ENCODE data around the gene CDH2. TPM values are rescaled to one million over a fixed set of nuclear protein-coding genes. Genes with fewer than 3 reads are reported as not detected.

CDH2 gene
- total RNA-seq, 1 experiment from 2014 or later = 106 TPM

DNA sequence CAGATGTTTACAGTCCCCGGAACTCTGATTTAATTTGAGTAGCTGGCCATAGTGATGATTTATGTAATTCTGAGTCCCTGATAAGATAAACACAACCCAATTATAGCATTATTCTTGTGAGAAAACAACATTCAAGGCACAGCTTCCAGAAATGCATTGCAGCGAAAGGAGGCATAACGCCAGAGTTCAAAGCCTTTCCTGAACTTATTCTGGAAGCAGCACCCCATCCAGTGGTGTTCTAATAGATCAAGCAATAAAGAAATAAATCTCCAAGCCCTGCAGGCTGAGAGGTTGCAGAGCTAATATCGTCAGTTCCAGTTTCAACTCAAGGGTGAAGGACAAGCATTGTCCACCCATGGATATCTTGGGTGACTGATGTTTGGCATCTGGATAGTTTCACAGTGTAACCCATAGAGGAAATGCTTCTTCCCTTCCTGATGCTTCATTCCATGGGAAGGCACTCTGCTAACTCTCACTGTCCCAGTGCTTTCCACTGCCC lies 18.8 kb downstream of the CDH2 start:
- no peak for DNase-seq
- Histone ChIP-seq H3K27me3 (ENCODE audit: control insufficient read depth, insufficient read depth, low read length) (no peaks in the 10 kb centered on the region), H3K4me3 (ENCODE audit: insufficient read depth, low read depth, low read length) (no peak overlapping the region), H3K36me3 (replicated peaks; ENCODE audit: control insufficient read depth, insufficient read depth, low read length) (no peaks in the 10 kb centered on the region)

DNA sequence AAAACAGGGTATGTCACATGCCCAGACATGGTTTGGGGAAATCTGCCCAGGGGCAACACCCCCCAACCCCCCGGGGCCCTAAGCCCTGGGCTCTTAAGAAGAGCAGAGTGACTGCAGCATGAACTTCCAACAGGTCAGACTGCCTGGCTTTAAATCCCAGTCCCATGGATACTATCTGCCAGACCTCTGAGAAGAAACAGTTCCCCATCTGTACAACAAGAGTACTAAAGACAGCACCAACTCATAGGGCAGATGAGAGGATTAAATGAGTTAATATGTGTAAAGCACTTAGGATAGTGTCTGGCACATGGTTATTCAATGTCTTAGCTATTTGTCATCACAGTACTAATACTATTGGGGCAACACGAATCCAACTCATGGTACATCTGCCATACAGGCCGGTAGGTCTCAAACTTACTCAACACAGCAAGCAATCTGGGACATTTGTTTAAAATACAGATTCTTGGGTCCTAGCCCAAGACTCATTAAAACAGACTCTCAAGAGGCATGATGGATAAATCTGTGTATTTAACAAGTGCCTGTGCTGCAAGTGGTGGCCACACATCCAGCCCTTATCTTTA lies 23.4 kb downstream of the CDH2 start:
- no peak for DNase-seq
- H3K36me3 ChIP-seq (replicated peaks; ENCODE audit: control insufficient read depth, insufficient read depth, low read length) = no peaks in the 10 kb centered on the region
- H3K4me3 ChIP-seq (ENCODE audit: insufficient read depth, low read depth, low read length) = no peak overlapping the region
- no peaks in the 10 kb centered on the region for H3K27me3 ChIP-seq (ENCODE audit: control insufficient read depth, insufficient read depth, low read length)

DNA sequence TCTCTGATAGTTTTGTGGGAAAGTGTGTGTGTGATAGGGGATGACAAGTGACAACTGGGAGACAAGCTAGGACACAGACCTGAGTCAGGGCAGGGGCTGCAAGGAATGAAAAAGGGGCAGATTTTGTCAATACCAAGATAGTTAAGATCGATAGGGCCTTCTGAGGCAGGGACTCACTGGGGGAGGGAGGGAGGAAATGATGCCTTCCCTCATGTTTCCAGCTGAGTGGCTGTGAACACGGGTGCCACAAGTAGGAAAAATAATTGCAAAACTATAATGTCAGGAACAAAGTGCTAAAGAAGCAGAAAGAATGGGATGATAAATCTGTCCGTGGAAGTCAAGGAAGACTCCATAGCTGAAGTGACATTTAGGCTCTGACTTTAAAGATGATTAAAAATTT lies 24.2 kb downstream of the CDH2 start:
- no peaks in the 10 kb centered on the region for H3K27me3 ChIP-seq (ENCODE audit: control insufficient read depth, insufficient read depth, low read length)
- no peak overlapping the region for H3K4me3 ChIP-seq (ENCODE audit: insufficient read depth, low read depth, low read length)
- no peaks in the 10 kb centered on the region for H3K36me3 ChIP-seq (replicated peaks; ENCODE audit: control insufficient read depth, insufficient read depth, low read length)
- DNase-seq = no peak

DNA sequence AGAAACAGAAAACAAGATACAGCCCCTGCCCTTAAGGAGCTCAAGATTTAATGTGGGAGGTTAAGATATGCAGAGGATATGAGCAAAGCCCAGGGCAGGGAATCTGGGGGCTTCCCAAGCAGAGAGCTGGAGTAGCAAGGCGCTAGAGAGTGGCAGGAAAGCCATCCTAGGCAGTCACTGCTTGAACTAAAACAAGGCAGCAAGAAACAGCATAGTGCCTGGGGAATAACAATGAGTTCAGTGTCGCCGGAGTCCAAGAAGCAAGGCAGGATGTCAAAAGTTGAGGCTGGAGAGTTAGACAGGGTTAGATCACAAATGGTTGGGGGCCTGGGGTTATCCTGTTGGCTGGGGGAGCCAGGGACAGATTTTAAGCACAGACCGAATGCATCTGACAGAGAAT lies 24.6 kb downstream of the CDH2 start:
- no peaks in the 10 kb centered on the region for H3K36me3 ChIP-seq (replicated peaks; ENCODE audit: control insufficient read depth, insufficient read depth, low read length)
- no peaks in the 10 kb centered on the region for H3K27me3 ChIP-seq (ENCODE audit: control insufficient read depth, insufficient read depth, low read length)
- H3K4me3 ChIP-seq (ENCODE audit: insufficient read depth, low read depth, low read length) = no peak overlapping the region
- DNase-seq = no peak

DNA sequence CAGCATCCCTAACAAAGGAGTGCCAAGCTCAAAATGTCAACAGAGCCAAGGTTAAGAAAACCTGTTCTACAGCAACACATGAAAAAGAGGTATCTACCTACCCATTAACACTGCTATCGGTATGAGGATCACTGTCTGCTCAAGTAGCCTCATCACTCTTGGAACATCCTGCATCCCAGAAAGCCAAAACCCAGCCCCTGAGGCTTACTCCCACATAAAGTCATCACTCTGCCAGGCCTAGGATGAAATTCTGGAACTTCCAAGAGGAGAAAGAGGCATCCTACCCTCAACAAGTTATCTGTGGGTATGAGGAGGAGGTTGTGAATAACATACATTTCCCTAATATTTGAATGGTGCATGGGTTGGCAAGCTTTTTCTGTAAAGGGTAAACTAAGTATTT lies 25.5 kb downstream of the CDH2 start:
- Histone ChIP-seq H3K4me3 (ENCODE audit: insufficient read depth, low read depth, low read length) (no peak overlapping the region), H3K27me3 (ENCODE audit: control insufficient read depth, insufficient read depth, low read length) (no peaks in the 10 kb centered on the region), H3K36me3 (replicated peaks; ENCODE audit: control insufficient read depth, insufficient read depth, low read length) (no peaks in the 10 kb centered on the region)
- no peak for DNase-seq

DNA sequence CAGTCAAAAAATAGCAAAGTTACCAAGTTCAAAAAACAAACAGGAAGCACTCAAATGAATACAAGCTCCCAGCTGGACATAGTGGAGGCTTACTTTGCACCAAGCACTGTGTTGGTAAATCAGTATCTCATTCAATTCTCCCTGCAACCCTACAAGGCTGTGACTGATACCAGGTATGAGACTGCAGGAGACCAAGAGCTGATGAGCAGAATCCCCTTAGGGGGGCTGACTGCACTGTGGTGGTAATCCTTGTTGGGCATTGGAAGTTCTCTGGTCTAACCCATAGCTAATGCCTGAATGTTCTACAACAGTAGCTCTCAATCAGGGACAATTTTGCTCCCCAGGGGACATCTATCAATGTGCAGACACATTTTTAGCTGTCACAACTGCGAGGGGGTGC lies 26.0 kb downstream of the CDH2 start:
- Histone ChIP-seq H3K36me3 (replicated peaks; ENCODE audit: control insufficient read depth, insufficient read depth, low read length) (no peaks in the 10 kb centered on the region), H3K27me3 (ENCODE audit: control insufficient read depth, insufficient read depth, low read length) (no peaks in the 10 kb centered on the region), H3K4me3 (ENCODE audit: insufficient read depth, low read depth, low read length) (no peak overlapping the region)
- DNase-seq = no peak

DNA sequence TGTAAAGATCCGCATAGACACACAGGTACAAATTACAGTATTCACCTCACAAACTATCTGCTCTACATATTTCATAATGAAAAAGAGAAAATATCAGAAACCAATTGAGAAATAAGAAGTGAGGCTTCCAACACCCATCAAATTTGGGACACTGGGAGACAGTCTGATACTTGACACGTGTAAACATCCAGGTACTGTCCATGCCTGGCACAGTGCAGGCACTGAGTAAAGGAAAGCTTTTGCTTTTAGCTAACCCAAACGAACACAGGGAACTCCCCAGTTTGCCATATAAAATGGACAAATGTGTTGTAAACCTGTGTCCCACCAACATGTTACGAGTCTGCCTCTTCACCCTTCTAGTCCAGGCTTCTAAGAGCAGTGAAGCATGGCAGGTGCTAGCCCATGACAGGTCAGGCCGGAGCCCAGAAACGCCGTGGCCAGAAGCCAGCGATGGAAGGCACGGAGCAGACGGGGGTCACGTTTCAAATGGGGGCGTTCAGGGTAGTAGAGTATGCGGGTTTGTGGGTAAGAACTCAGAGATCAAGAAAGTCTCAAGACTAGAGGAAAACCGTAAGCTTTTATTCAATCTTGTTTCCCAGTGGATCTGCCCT lies 27.0 kb downstream of the CDH2 start:
- no peak for DNase-seq
- H3K27me3 ChIP-seq (ENCODE audit: control insufficient read depth, insufficient read depth, low read length) = no peaks in the 10 kb centered on the region
- no peak overlapping the region for H3K4me3 ChIP-seq (ENCODE audit: insufficient read depth, low read depth, low read length)
- no peaks in the 10 kb centered on the region for H3K36me3 ChIP-seq (replicated peaks; ENCODE audit: control insufficient read depth, insufficient read depth, low read length)

DNA sequence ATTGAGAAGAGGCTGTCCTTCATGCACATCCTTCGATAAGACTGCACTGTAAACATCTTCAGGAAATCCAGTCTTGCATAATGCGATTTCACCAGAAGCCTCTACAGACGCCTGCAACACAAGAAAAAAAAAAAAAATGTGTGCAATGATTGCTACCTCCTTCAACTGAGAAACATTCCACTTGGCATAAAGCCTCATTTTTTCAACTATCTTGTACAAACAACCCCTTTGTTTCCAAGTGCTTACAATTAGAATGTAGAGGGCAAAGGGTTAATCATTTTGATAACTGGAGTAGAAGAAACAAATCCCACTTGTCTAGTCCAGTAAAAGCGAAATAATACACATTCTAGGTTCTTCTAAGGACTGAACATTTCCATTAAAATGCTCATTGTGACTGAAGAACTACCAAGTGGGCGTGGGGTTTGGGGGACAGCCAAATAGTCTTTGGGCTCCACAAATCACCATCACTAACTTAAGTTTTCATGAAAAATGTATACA lies 29.2 kb downstream of the CDH2 start:
- Histone ChIP-seq H3K4me3 (ENCODE audit: insufficient read depth, low read depth, low read length) (no peak overlapping the region), H3K27me3 (ENCODE audit: control insufficient read depth, insufficient read depth, low read length) (no peaks in the 10 kb centered on the region), H3K36me3 (replicated peaks; ENCODE audit: control insufficient read depth, insufficient read depth, low read length) (no peaks in the 10 kb centered on the region)
- no peak for DNase-seq

DNA sequence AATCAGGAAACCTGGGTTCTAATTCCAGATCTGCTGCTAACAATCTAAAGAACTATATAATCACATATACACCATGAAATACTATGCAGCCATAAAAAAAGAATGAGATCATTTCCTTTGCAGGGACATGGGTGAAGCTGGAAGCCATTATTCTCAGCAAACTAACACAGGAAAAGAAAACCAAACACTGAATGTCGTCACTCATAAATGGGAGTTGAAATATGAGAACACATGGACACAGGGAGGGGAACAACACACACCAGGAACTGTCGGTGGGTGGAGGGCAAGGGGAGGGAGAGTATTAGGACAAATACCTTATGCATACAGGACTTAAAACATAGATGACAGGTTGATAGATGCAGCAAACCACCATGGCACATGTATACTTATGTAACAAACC lies 33.2 kb downstream of the CDH2 start:
- Histone ChIP-seq H3K36me3 (replicated peaks; ENCODE audit: control insufficient read depth, insufficient read depth, low read length) (no peaks in the 10 kb centered on the region), H3K27me3 (ENCODE audit: control insufficient read depth, insufficient read depth, low read length) (no peaks in the 10 kb centered on the region), H3K4me3 (ENCODE audit: insufficient read depth, low read depth, low read length) (no peak overlapping the region)
- no peak for DNase-seq

DNA sequence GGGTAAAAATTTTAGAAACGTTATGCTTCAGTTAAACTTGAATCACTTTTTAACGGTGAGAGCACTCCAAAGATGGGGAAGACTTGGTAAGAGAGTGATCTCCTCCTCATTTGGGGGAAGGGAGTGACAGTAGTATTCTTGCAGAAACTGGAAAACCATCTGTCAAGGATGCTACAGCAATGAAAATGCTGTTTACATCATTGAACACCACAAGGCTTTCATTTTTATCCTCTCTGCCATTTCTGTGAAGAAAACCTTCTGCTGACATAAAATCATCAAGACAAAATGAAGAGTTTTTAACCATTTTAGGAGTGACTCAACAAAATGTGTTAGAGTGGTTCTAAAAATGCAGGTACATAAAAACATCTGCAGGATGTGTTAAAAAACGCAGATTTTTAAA lies 38.1 kb downstream of the CDH2 start:
- DNase-seq = no peak
- H3K36me3 ChIP-seq (replicated peaks; ENCODE audit: control insufficient read depth, insufficient read depth, low read length) = no peaks in the 10 kb centered on the region
- no peak overlapping the region for H3K4me3 ChIP-seq (ENCODE audit: insufficient read depth, low read depth, low read length)
- no peaks in the 10 kb centered on the region for H3K27me3 ChIP-seq (ENCODE audit: control insufficient read depth, insufficient read depth, low read length)

DNA sequence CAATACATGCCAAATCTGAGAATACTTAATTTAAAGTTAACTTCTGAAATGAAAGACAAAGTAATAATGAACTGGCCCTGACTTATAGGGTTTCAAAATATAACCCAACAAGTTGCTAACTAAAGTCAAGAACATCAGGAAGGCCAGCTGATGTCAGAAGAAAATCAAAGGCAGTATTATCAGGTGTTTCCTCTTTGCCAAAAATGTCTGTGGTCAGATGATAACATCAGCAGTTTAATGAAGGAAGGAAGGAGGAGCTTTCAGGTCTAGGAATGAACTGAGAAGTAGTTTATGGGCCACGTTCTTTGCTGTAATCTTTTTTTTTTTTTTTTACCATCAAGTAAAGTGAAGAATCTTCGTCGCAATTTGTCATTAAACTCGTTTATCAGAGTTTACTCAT lies 40.9 kb downstream of the CDH2 start:
- no peak overlapping the region for H3K4me3 ChIP-seq (ENCODE audit: insufficient read depth, low read depth, low read length)
- H3K36me3 ChIP-seq (replicated peaks; ENCODE audit: control insufficient read depth, insufficient read depth, low read length) = no peaks in the 10 kb centered on the region
- no peak for DNase-seq
- H3K27me3 ChIP-seq (ENCODE audit: control insufficient read depth, insufficient read depth, low read length) = no peaks in the 10 kb centered on the region

DNA sequence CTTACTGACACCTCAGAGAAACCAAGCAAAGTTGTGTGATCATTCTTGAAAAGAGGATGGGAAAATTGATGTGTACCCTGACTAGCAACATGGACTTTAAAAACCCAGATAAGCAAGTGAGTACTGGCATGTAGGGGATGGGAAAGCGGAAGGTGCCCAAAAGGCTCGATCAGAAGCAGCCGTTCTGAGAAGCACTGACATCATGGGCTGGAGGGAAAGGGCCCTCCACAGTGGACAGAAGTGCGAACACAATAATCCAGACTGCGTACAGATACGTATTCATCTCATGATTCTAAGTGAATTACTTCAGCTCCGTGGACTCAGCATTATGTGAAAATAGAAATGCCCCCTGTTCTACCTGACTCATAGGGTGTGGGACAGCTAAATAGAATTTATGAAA lies 42.2 kb downstream of the CDH2 start:
- no peak overlapping the region for H3K4me3 ChIP-seq (ENCODE audit: insufficient read depth, low read depth, low read length)
- DNase-seq = no peak
- H3K36me3 ChIP-seq (replicated peaks; ENCODE audit: control insufficient read depth, insufficient read depth, low read length) = no peaks in the 10 kb centered on the region
- no peaks in the 10 kb centered on the region for H3K27me3 ChIP-seq (ENCODE audit: control insufficient read depth, insufficient read depth, low read length)

DNA sequence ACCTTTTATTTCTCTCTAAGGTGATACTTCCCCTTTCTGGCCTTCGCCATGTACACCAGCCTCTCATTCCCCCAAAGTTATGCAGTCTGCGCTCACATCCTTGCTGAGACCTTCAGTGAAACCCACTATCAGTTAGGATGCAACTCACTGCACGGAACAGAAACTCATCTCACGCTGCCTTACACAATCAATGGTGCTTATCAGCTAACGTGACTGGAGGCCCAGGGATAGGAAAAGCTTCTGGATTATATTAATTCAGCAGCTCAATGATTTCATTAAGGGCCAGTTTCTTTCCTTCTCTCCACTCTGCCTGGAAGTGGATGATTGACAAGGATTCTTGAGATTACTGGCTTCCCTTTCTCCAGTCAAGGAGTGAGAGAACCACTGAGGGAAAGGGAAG lies 44.8 kb downstream of the CDH2 start:
- Histone ChIP-seq H3K4me3 (ENCODE audit: insufficient read depth, low read depth, low read length) (no peak overlapping the region), H3K27me3 (ENCODE audit: control insufficient read depth, insufficient read depth, low read length) (no peaks in the 10 kb centered on the region), H3K36me3 (replicated peaks; ENCODE audit: control insufficient read depth, insufficient read depth, low read length) (no peaks in the 10 kb centered on the region)
- DNase-seq = no peak

DNA sequence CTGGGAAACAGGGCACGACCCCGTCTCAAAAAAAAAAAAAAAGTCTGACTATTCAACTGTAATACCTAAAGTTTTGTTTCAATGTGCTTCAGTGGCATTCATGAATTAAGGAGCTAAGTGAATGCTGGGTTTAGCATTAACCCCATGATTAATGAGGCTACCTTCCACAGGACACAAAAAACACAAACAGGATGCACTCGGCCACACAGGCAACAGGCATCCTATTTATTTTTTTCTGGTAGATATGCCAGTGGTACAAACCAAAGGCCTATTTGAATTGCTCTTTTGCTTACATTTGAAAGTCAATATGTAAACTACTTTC lies 48.3 kb downstream of the CDH2 start:
- DNase-seq = no peak
- no peaks in the 10 kb centered on the region for H3K36me3 ChIP-seq (replicated peaks; ENCODE audit: control insufficient read depth, insufficient read depth, low read length)
- no peaks in the 10 kb centered on the region for H3K27me3 ChIP-seq (ENCODE audit: control insufficient read depth, insufficient read depth, low read length)
- H3K4me3 ChIP-seq (ENCODE audit: insufficient read depth, low read depth, low read length) = no peak overlapping the region

DNA sequence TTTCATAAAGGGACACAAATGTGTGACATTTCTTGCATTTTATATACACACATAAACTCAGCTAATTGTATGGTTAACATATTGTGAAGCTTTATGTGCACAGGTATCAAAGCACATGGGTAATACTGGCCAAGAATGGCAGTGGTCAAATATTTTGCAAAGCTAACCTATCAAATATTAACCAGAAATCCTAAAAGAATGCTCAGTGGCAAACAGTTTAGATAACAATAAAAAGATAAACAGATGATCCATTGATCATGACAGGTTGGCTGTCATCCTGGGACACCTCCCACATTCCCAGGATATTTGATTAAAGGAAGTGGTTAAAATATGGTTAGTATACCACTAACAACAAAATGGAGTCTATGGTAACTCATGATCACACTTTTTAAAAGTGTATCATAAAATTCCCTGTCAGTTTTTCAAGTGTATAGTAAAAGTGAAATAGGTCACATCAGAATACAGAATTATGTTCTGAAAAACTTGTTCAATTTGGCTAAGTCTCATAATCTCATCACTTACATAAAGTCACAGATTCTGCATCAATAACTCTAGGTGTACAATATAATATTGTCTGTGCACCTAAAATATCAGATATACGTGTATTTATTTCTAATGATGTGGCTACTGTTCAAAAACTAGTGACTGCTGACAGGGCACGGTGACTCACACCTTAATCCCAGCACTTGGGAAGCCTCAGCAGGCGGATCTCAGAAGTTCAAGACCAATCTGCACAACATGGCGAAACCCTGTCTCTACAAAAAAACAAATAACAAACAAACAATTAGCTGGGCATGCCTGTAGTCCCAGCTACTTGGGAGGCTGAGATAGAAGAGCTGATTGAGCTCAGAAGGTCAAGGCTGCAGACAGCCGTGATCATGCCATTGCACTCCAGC lies 48.9 kb downstream of the CDH2 start:
- Histone ChIP-seq H3K4me3 (ENCODE audit: insufficient read depth, low read depth, low read length) (no peak overlapping the region), H3K36me3 (replicated peaks; ENCODE audit: control insufficient read depth, insufficient read depth, low read length) (no peaks in the 10 kb centered on the region), H3K27me3 (ENCODE audit: control insufficient read depth, insufficient read depth, low read length) (no peaks in the 10 kb centered on the region)
- no peak for DNase-seq

Measured in H7 (cell line).